ENCODE measurements around the gene MRTFA. TPM values are rescaled to one million over a fixed set of nuclear protein-coding genes. Genes with fewer than 3 reads are reported as not detected.
"Not testable (repeated sequence)": the region's sequence is repeated elsewhere in the genome, so short reads cannot be mapped to it uniquely, and the experiment has no call there.

The MRTFA gene
- total RNA-seq, 1 donor from 2014 or later: 71.3 TPM

- intact Hi-C loops (cut with micrococcal nuclease): no loop called here
Observed at GRCh38 chr22:40403141-40403540, 233.4 kb downstream of the MRTFA start.

GRCh38 chr22:40401981-40402406, 234.5 kb downstream of the MRTFA start:
- intact Hi-C loops (cut with micrococcal nuclease): loop anchor here (2.0 kb wide), 1 partner anchor 17 kb away; no protein-coding TSS in a partner anchor

GRCh38 chr22:40401532-40401931, 235.0 kb downstream of the MRTFA start:
- intact Hi-C loops (cut with micrococcal nuclease): loop anchor here (2.0 kb wide), 1 partner anchor 17 kb away; no protein-coding TSS in a partner anchor

- intact Hi-C loops (cut with micrococcal nuclease): loop anchor here (2.0 kb wide), 1 partner anchor 15 kb away; no protein-coding TSS in a partner anchor
Observed at GRCh38 chr22:40400159-40400558, 236.4 kb downstream of the MRTFA start.

- intact Hi-C loops (cut with micrococcal nuclease): loop anchor here (2.0 kb wide), 1 partner anchor 15 kb away; no protein-coding TSS in a partner anchor
Observed at GRCh38 chr22:40399621-40400020, 236.9 kb downstream of the MRTFA start.

- intact Hi-C loops (cut with micrococcal nuclease): no loop called here
Observed at GRCh38 chr22:40397396-40397795, 239.1 kb downstream of the MRTFA start.

- intact Hi-C loops (cut with micrococcal nuclease): no loop called here
Observed at GRCh38 chr22:40396882-40397281, 239.6 kb downstream of the MRTFA start.

- intact Hi-C loops (cut with micrococcal nuclease): no loop called here
Observed at GRCh38 chr22:40395607-40396006, 240.9 kb downstream of the MRTFA start.

- intact Hi-C loops (cut with micrococcal nuclease): no loop called here
Observed at GRCh38 chr22:40394607-40395006, 241.9 kb downstream of the MRTFA start.

- intact Hi-C loops (cut with micrococcal nuclease): no loop called here
Observed at GRCh38 chr22:40392618-40393017, 243.9 kb downstream of the MRTFA start.

GRCh38 chr22:40391417-40391816, 245.1 kb downstream of the MRTFA start:
- intact Hi-C loops (cut with micrococcal nuclease): no loop called here

- intact Hi-C loops (cut with micrococcal nuclease): no loop called here
Observed at GRCh38 chr22:40388231-40388630, 248.3 kb downstream of the MRTFA start.

GRCh38 chr22:40387746-40388145, 248.8 kb downstream of the MRTFA start:
- intact Hi-C loops (cut with micrococcal nuclease): no loop called here

- intact Hi-C loops (cut with micrococcal nuclease): loop anchor here (2.0 kb wide), 1 partner anchor 16 kb away; no protein-coding TSS in a partner anchor
Observed at GRCh38 chr22:40385036-40385782, 251.3 kb downstream of the MRTFA start.

- intact Hi-C loops (cut with micrococcal nuclease): loop anchor here (2.0 kb wide), 1 partner anchor 17 kb away; no protein-coding TSS in a partner anchor
Observed at GRCh38 chr22:40383905-40384304, 252.6 kb downstream of the MRTFA start.

- intact Hi-C loops (cut with micrococcal nuclease): no loop called here
Observed at GRCh38 chr22:40381461-40381860, 255.1 kb downstream of the MRTFA start.

GRCh38 chr22:40378448-40378847, 258.1 kb downstream of the MRTFA start:
- intact Hi-C loops (cut with micrococcal nuclease): not testable (repeated sequence)

- intact Hi-C loops (cut with micrococcal nuclease): no loop called here
Observed at GRCh38 chr22:40377931-40378330, 258.6 kb downstream of the MRTFA start.

GRCh38 chr22:40376149-40376548, 260.4 kb downstream of the MRTFA start:
- intact Hi-C loops (cut with micrococcal nuclease): no loop called here

- intact Hi-C loops (cut with micrococcal nuclease): no loop called here
Observed at GRCh38 chr22:40374567-40374966, 262.0 kb downstream of the MRTFA start.

GRCh38 chr22:40368836-40369235, 267.7 kb downstream of the MRTFA start:
- intact Hi-C loops (cut with micrococcal nuclease): no loop called here

- intact Hi-C loops (cut with micrococcal nuclease): no loop called here
Observed at GRCh38 chr22:40368016-40368415, 268.5 kb downstream of the MRTFA start.

GRCh38 chr22:40367342-40367741, 269.2 kb downstream of the MRTFA start:
- intact Hi-C loops (cut with micrococcal nuclease): no loop called here

All from T-helper 2 cell treated with Interferon-gamma antibody and Interleukin-4, amounts not matched to agents 100 ng/mL and 5 ng/mL, for 36 hours (primary cell).